GM20431 (cell line): ENCODE data around the gene BABAM1.

Source experiments
- in situ Hi-C: fragments of 300-500 bp; cut with MseI, MboI; formaldehyde crosslinking; loops from one replicate; pipeline ENCODE4 v1.15.0; 2020; ENCODE audit warnings: low sequenced_read_pairs; ENCODE audit not compliant: unreplicated experiment

The BABAM1 gene

GRCh38 chr19:17319473-17320238 lies 52.4 kb downstream of the BABAM1 start:
- in situ Hi-C loops, result no loop called here

DNA sequence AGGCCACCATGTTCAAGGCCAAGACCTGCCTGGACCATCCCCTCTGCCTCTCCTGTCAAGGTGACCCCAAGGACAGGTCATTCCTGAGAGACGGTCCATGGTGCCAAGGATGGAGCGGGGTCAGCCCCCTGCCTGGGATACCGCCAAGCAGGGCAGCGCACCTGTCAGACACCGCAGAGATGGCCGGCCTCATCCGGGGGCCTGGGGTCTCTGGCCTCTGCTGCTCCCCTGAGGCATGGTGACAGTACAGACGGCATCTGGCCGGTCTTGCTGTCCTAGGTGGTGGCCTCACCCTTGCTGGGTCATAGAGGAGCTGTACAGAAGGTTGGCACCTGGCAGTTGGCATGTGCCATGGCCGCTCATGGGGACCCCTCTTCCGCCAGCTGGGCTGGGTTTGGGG lies 53.2 kb downstream of the BABAM1 start:
- in situ Hi-C loops, result no loop called here

DNA sequence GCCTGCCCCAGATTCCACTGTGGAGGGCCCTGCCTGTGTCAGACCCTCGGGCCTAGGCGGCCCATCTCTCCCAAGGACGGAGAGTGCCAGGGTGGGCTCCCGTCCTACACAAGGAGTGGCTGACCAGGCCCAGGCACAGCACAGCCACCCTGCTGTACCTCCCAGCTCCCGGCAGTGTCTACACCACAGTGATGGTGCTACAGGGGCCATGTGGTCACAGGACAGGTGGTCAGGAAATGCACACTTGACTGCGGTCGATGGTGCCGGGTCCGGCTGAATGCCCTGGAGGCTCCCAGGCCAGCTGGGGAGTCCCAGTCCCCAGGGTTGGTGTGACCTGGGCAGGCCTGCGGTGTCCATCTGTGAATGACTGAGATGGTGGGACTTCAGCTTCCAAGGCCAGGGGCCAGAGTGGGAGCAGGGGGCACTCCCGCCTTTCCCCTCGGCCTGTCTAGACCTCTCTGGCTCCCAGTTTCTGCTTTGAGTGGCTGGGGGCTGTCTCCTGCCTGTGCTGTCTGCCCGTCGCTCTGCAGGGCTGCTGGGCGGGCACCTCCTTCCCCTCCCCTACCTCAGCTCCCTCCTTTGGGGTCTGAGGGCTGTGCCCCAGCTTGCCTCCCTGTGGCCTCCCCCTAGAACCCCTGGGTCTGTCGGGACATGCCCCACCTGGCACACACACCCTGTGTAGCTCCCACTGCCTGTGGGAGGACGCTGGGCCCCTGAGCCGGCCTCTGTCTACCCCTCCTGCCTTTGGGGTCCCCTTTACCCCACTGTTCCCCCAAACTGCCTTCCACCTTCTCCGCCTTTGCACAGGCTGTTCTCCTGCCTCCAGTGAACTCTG lies 54.6 kb downstream of the BABAM1 start:
- in situ Hi-C loops, result no loop called here

- in situ Hi-C loops, result no loop called here
These were observed 55.6 kb downstream of the BABAM1 start for GRCh38 chr19:17322854-17323253.

GRCh38 chr19:17323300-17323963 lies 56.2 kb downstream of the BABAM1 start:
- in situ Hi-C loops, result no loop called here

GRCh38 chr19:17323964-17324332 lies 56.7 kb downstream of the BABAM1 start:
- in situ Hi-C loops, result no loop called here

DNA sequence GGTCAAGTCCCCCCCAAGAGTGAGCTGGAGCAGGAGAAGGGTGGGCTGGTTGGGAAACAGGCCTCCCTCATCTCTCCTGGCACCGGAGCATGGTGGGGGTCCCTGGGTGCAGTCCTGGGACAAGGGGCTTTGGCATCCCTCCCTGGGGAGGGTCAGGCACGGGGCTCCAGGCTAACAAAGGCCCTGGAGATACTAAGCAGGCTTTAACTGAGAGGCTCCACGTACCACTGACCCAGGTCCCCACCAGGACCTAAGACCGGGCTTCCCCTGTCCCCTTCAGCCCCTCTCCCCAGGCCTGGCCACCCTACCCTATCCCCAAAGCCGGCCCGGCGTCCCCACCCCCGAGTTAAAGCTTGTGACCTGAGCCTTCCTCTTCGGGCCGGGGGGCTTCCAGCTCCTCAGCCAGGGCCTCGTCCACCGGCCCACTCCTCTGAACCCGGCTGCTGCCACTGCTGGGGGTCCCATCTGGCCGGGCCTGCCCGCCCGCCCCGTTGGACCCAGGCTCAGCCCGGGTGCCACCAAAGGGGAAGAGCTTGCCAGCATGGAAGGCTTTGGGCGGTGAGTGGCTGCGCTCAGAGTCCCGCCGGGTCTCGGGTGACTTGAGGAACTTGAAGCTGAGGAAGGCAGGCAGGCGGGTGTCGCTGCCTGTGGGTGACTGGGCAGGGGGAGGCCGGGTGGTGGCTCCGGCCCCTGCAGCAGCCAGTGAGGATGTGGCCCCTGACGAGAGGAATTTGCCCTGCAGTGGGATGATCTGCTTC lies 57.3 kb downstream of the BABAM1 start:
- in situ Hi-C loops, result no loop called here

- in situ Hi-C loops, result no loop called here
These were observed 57.9 kb downstream of the BABAM1 start for GRCh38 chr19:17325133-17325532.

DNA sequence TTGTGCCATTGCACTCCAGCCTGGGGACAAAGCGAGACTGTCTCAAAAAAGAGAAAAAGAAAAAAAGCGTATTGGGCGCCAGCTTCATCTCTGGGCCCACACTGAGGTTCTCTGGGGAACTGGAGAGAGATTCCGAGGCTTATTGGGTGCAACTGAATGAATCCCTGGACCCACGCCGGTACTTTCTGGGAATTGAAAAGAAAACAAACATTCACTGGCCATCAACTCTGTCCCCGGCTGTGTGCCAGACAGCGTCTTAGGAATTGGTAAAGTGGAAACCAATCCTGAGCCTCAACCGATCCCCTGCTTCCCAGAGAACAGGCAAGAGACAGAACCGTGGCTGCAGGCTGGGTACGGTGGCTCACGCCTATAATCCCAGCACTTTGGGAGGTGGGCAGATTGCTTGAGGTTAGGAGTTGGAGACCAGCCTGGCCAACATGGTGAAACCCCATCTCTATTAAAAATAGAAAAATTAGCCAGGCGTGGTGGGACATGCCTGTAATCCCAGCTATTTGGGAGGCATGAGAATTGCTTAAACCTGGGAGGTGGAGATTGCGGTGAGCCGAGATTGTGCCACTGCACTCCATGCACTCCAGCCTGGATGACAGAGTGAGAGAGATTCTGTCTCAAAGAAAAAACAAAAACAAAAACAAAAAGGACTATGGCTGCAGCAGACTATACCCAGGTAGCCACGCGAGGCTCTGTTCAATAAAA lies 58.8 kb downstream of the BABAM1 start:
- in situ Hi-C loops, result no loop called here

GRCh38 chr19:17326595-17326966 lies 59.3 kb downstream of the BABAM1 start:
- in situ Hi-C loops, result no loop called here

GRCh38 chr19:17327068-17327653 lies 59.9 kb downstream of the BABAM1 start:
- in situ Hi-C loops, result no loop called here

- in situ Hi-C loops, result no loop called here
These were observed 60.6 kb downstream of the BABAM1 start for GRCh38 chr19:17327654-17328516.
